Neural progenitor cell (in vitro differentiated cells): ENCODE data around the gene SPIRE1. TPM values are rescaled to one million over a fixed set of nuclear protein-coding genes. Genes with fewer than 3 reads are reported as not detected.

Source experiments
- DNase-seq: peaks from one replicate; pipeline ENCODE4 v3.0.0-alpha.2; 2016; ENCODE audit warnings: low spot score
- H2AFZ ChIP-seq: fragments of 200-600 bp; sonication (generic); replicated peaks from 2 replicates; pipeline ENCODE4 v1.6.1; 2016; ENCODE audit warnings: antibody characterized with exemption
- H3F3A ChIP-seq: fragments of 200-600 bp; sonication (generic); 2 replicates; pipeline ENCODE4 v1.6.1; 2016; ENCODE audit warnings: antibody characterized with exemption, low read depth
- H3K27ac ChIP-seq: fragments of 200-600 bp; sonication (generic); 2 replicates; pipeline ENCODE4 v1.5.1; 2016; ENCODE audit warnings: mild to moderate bottlenecking
- H3K27me3 ChIP-seq: fragments of 200-600 bp; sonication (generic); 2 replicates; pipeline ENCODE4 v1.6.1; 2016; ENCODE audit warnings: mild to moderate bottlenecking, moderate library complexity
- H3K36me3 ChIP-seq: fragments of 200-600 bp; sonication (generic); 2 replicates; pipeline ENCODE4 v1.5.1; 2016
- H3K4me1 ChIP-seq: fragments of 200-600 bp; sonication (generic); 2 replicates; pipeline ENCODE4 v1.6.1; 2016; ENCODE audit warnings: mixed run types
- H3K4me2 ChIP-seq: fragments of 200-600 bp; sonication (generic); 2 replicates; pipeline ENCODE4 v1.6.1; 2016
- H3K4me3 ChIP-seq: fragments of 200-600 bp; sonication (generic); 2 replicates; pipeline ENCODE4 v1.5.1; 2016
- H3K79me2 ChIP-seq: fragments of 200-600 bp; sonication (generic); 2 replicates; pipeline ENCODE4 v1.6.1; 2016; ENCODE audit warnings: low read depth
- H3K9ac ChIP-seq: fragments of 200-600 bp; sonication (generic); 2 replicates; pipeline ENCODE4 v1.6.1; 2016
- H3K9me3 ChIP-seq: fragments of 200-600 bp; sonication (generic); 2 replicates; pipeline ENCODE4 v1.5.1; 2016; ENCODE audit warnings: low read depth
- H4K20me1 ChIP-seq: fragments of 200-600 bp; sonication (generic); 2 replicates; pipeline ENCODE4 v1.6.1; 2016; ENCODE audit warnings: low read depth
- H3K27ac Mint-ChIP-seq: 3 replicates; pipeline ENCODE4 v1.8.0; 2021; ENCODE audit warnings: mixed read lengths
- H3K27me3 Mint-ChIP-seq: 2 replicates; pipeline ENCODE4 v1.8.0; 2022; ENCODE audit warnings: low read depth, mild to moderate bottlenecking, inconsistent platforms, moderate library complexity, mixed read lengths; ENCODE audit not compliant: insufficient read depth
- H3K36me3 Mint-ChIP-seq: 3 replicates; pipeline ENCODE4 v1.8.0; 2021; ENCODE audit warnings: mixed read lengths
- H3K4me1 Mint-ChIP-seq: 3 replicates; pipeline ENCODE4 v1.8.0; 2021; ENCODE audit warnings: mixed read lengths
- H3K4me3 Mint-ChIP-seq: 3 replicates; pipeline ENCODE4 v1.8.0; 2021; ENCODE audit warnings: mild to moderate bottlenecking, moderate library complexity, mixed read lengths
- H3K9me3 Mint-ChIP-seq: 3 replicates; pipeline ENCODE4 v1.8.0; 2020; ENCODE audit warnings: mixed read lengths
- EZH2 ChIP-seq: fragments of 200-600 bp; sonication (generic); IDR thresholded peaks from 2 replicates; pipeline ENCODE4 v1.6.1; 2017; ENCODE audit warnings: antibody characterized with exemption, mild to moderate bottlenecking, moderate library complexity
- EZH2phosphoT487 ChIP-seq: fragments of 200-600 bp; sonication (generic); IDR thresholded peaks from 2 replicates; pipeline ENCODE4 v1.6.1; 2017; ENCODE audit warnings: antibody characterized with exemption
- total RNA-seq: library from RNA; depleted of rRNA; stranded (reverse); fragments of >200 nt; gene quantifications from 2 replicates; pipeline ENCODE4 v1.2.3, GENCODE V29; 2015; ENCODE audit warnings: low replicate concordance
- TF ChIP-seq, protein P1 (sequence below): fragments of 200-600 bp; sonication (generic); IDR thresholded peaks from 2 replicates; pipeline ENCODE4 v1.5.1; 2017; ENCODE audit warnings: antibody characterized with exemption, mild to moderate bottlenecking

SPIRE1 gene
- total RNA-seq, 1 donor from 2014 or later, result 18.4 TPM

DNA sequence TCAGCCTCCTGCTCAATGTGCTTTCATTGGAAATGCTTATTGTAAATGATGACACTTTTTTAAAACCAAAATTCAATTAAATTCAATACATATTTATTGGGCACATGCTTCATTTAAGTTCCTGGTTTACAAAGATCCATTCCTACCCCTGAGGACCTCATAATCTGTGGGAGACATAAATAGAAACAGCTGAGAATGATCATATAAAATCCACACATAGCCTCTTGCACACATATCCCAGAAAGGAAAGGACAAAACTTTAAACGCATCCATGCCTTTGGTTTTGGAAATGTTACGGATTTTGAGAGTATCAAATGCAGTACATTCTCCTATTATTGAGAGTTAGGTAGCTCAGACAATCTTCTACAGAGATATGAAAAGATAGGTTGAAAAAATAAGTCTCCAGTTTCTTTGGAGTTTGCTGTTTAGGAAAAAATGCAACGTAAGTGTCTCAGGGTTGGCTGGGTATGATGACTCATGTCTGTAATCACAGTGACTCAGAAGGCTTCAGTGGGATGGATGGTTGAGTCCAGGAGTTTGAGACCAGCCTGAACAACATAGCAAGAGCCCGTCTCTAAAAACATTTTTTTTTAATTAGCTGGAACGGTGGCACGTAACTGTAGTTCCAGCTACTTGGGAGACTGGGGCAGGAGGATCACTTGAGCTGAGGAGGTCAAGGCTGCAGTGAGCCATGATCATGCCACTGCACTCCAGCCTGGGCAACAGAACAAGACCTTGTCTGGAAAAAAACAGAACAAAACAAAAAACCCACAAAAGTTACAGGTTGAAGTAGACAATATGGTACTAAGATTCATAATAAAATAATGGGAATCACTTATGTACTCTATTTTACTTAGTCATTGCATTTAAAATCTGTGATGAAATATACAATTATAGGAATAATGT lies 254.1 kb downstream of the SPIRE1 start:
- Histone ChIP-seq H3K4me2 (no peak overlapping the region), H3K9me3 (no peaks in the 10 kb centered on the region), H3K4me3 (no peak overlapping the region), H3K9ac (no peak overlapping the region), H4K20me1 (no peaks in the 10 kb centered on the region), H2AFZ (no peak overlapping the region), H3K36me3 (no peaks in the 10 kb centered on the region), H3K27ac (no peak overlapping the region), H3K27me3 (peaks cover 39% of the 10 kb centered on the region), H3K4me1 (peaks cover 5% of the 10 kb centered on the region), H3F3A (peaks cover 15% of the 10 kb centered on the region), H3K79me2 (peaks cover 2% of the 10 kb centered on the region)
- Mint-ChIP-seq H3K9me3 (no peaks in the 10 kb centered on the region), H3K4me1 (peaks cover 12% of the 10 kb centered on the region), H3K4me3 (no peak overlapping the region), H3K27ac (no peak overlapping the region), H3K36me3 (no peaks in the 10 kb centered on the region), H3K27me3 (peaks cover 17% of the 10 kb centered on the region)
- no peak for DNase-seq
- TF ChIP-seq EZH2 (no peak), EZH2phosphoT487 (no peak)
- TF ChIP-seq, protein P1, sequence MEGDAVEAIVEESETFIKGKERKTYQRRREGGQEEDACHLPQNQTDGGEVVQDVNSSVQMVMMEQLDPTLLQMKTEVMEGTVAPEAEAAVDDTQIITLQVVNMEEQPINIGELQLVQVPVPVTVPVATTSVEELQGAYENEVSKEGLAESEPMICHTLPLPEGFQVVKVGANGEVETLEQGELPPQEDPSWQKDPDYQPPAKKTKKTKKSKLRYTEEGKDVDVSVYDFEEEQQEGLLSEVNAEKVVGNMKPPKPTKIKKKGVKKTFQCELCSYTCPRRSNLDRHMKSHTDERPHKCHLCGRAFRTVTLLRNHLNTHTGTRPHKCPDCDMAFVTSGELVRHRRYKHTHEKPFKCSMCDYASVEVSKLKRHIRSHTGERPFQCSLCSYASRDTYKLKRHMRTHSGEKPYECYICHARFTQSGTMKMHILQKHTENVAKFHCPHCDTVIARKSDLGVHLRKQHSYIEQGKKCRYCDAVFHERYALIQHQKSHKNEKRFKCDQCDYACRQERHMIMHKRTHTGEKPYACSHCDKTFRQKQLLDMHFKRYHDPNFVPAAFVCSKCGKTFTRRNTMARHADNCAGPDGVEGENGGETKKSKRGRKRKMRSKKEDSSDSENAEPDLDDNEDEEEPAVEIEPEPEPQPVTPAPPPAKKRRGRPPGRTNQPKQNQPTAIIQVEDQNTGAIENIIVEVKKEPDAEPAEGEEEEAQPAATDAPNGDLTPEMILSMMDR, result no peak

DNA sequence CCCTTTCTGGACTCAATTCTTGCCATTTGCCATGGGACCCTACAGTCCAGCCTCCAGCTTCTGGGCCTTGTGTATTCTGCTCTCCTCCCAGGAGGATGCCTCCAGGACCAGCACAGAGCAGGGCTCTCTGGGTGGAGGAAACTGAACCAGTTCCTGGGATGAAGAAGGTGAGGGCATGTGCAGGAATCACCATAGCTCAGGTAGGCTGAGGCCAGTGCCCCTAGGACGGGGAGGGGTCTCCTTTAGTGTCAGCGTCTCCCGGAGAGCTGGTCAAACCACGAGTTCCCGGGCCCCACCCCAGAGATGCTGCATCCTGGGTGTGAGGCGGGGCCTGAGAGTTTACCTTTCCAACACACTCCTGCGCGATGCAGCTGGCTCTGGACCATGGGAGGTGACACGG lies 256.0 kb downstream of the SPIRE1 start:
- Histone ChIP-seq H4K20me1 (no peaks in the 10 kb centered on the region), H3K4me3 (no peak overlapping the region), H3F3A (peaks cover 10% of the 10 kb centered on the region), H3K36me3 (no peaks in the 10 kb centered on the region), H2AFZ (no peak overlapping the region), H3K4me1 (no peaks in the 10 kb centered on the region), H3K4me2 (no peak overlapping the region), H3K27me3 (peaks cover 32% of the 10 kb centered on the region), H3K79me2 (no peaks in the 10 kb centered on the region), H3K9me3 (no peaks in the 10 kb centered on the region), H3K27ac (no peak overlapping the region), H3K9ac (no peak overlapping the region)
- no peak overlapping the region for H3K4me3 Mint-ChIP-seq
- peaks cover 3% of the 10 kb centered on the region for H3K4me1 Mint-ChIP-seq
- TF ChIP-seq EZH2phosphoT487 (no peak), EZH2 (no peak)
- TF ChIP-seq, protein P1, result no peak
- H3K36me3 Mint-ChIP-seq, result no peaks in the 10 kb centered on the region
- H3K27me3 Mint-ChIP-seq, result peaks cover 17% of the 10 kb centered on the region
- DNase-seq, result no peak
- H3K9me3 Mint-ChIP-seq, result no peaks in the 10 kb centered on the region
- no peak overlapping the region for H3K27ac Mint-ChIP-seq

DNA sequence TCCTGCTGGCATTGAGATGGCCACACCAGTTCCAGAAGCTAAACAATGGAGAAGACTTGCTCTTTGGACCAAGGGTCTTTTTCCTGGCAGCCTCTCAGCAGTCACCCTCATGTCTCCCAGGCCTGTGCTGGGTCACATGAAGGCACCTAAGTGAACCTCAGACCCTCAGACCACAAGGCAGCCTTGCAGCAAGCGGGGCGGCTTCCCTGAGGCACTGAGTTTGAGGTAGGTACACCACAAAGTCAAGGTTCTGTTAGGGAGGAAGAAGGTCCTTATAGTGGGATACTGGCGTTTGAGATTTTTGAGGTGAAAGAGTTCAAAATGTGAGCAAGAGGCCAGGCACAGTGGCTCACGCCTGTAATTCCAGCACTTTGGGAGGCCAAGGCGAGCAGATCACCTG lies 258.7 kb downstream of the SPIRE1 start:
- no peak overlapping the region for H3K9ac ChIP-seq
- no peak overlapping the region for H3K4me3 ChIP-seq
- H3K36me3 ChIP-seq, result no peaks in the 10 kb centered on the region
- TF ChIP-seq, protein P1, result no peak
- TF ChIP-seq EZH2 (no peak), EZH2phosphoT487 (no peak)
- no peaks in the 10 kb centered on the region for H3F3A ChIP-seq
- H3K4me3 Mint-ChIP-seq, result no peak overlapping the region
- no peak overlapping the region for H3K27ac ChIP-seq
- H3K9me3 Mint-ChIP-seq, result no peaks in the 10 kb centered on the region
- no peak for DNase-seq
- peaks cover 2% of the 10 kb centered on the region for H3K4me1 Mint-ChIP-seq
- no peaks in the 10 kb centered on the region for H3K4me1 ChIP-seq
- H2AFZ ChIP-seq, result no peak overlapping the region
- H3K36me3 Mint-ChIP-seq, result no peaks in the 10 kb centered on the region
- no peaks in the 10 kb centered on the region for H3K9me3 ChIP-seq
- H3K27ac Mint-ChIP-seq, result no peak overlapping the region
- H3K27me3 Mint-ChIP-seq, result peaks cover 4% of the 10 kb centered on the region
- H4K20me1 ChIP-seq, result no peaks in the 10 kb centered on the region
- H3K79me2 ChIP-seq, result no peaks in the 10 kb centered on the region
- peaks cover 6% of the 10 kb centered on the region for H3K27me3 ChIP-seq
- no peak overlapping the region for H3K4me2 ChIP-seq
